PFSK-1 (cell line): Measurements from ENCODE around the gene FBXL7.

Source experiments
- POLR2AphosphoS5 ChIP-seq: IDR thresholded peaks from 2 replicates; pipeline ENCODE4 v1.6.1; 2012; ENCODE audit warnings: low read depth, mild to moderate bottlenecking, control low read depth, low read length, moderate library complexity
- SIN3A ChIP-seq: IDR thresholded peaks from 2 replicates; pipeline ENCODE4 v1.6.1; 2012; ENCODE audit warnings: mild to moderate bottlenecking, low read length, moderate library complexity, borderline replicate concordance; ENCODE audit not compliant: insufficient read depth
- TAF1 ChIP-seq: IDR thresholded peaks from 2 replicates; pipeline ENCODE4 v1.6.1; 2012; ENCODE audit warnings: low read length, control low read depth, borderline replicate concordance; ENCODE audit not compliant: insufficient read depth
- TF ChIP-seq, protein P1 (sequence below), 2 experiments: IDR thresholded peaks; 2 replicates each; pipeline versions ENCODE4 v1.6.1 to v1.8.0; 2011 to 2012; ENCODE audit warnings: low read depth in 2 of 2, low read length in 2 of 2, control low read depth in 1 of 2, inconsistent platforms in 1 of 2, mild to moderate bottlenecking in 1 of 2, moderate library complexity in 1 of 2; ENCODE audit not compliant: insufficient read depth in 1 of 2

- TF ChIP-seq SIN3A, result no peak
- no peak for TF ChIP-seq POLR2AphosphoS5
- TF ChIP-seq, protein P1, sequence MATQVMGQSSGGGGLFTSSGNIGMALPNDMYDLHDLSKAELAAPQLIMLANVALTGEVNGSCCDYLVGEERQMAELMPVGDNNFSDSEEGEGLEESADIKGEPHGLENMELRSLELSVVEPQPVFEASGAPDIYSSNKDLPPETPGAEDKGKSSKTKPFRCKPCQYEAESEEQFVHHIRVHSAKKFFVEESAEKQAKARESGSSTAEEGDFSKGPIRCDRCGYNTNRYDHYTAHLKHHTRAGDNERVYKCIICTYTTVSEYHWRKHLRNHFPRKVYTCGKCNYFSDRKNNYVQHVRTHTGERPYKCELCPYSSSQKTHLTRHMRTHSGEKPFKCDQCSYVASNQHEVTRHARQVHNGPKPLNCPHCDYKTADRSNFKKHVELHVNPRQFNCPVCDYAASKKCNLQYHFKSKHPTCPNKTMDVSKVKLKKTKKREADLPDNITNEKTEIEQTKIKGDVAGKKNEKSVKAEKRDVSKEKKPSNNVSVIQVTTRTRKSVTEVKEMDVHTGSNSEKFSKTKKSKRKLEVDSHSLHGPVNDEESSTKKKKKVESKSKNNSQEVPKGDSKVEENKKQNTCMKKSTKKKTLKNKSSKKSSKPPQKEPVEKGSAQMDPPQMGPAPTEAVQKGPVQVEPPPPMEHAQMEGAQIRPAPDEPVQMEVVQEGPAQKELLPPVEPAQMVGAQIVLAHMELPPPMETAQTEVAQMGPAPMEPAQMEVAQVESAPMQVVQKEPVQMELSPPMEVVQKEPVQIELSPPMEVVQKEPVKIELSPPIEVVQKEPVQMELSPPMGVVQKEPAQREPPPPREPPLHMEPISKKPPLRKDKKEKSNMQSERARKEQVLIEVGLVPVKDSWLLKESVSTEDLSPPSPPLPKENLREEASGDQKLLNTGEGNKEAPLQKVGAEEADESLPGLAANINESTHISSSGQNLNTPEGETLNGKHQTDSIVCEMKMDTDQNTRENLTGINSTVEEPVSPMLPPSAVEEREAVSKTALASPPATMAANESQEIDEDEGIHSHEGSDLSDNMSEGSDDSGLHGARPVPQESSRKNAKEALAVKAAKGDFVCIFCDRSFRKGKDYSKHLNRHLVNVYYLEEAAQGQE (IDR thresholded peaks at IDR 0.05; ENCODE audit: insufficient read depth in 1 of 2, low read depth in 2 of 2, low read length in 2 of 2), result no peak
- no peak for TF ChIP-seq TAF1
Measured at GRCh38 chr5:15577132-15577531, 77.2 kb downstream of the FBXL7 start.
